LHCN-M2 (cell line): ENCODE measurements around the gene GABRB1. TPM values are rescaled to one million over a fixed set of nuclear protein-coding genes. Genes with fewer than 3 reads are reported as not detected.

Source experiments
- DNase-seq: peaks from one replicate; pipeline ENCODE4 v3.0.0-alpha.2; 2012; ENCODE audit warnings: low read depth
- polyA plus RNA-seq: library from polyadenylated mRNA; unstranded; fragments of >200 nt; gene quantifications from one replicate; pipeline ENCODE4 v1.2.1, GENCODE V29; 2012; ENCODE audit warnings: missing spikeins
- total RNA-seq: library from RNA; depleted of rRNA; stranded (reverse); fragments of >200 nt; gene quantifications from 2 replicates; pipeline ENCODE4 v1.2.3, GENCODE V29; 2014; rRNA removed

The GABRB1 gene
- not detected in 2 replicates for total RNA-seq
- polyA plus RNA-seq, result not detected

GRCh38 chr4:47031011-47031678, at the start of gene GABRB1:
TSS of gene GABRB1 (plus strand) at chr4:47031567.
- peak; percentile 19 for DNase-seq

DNA sequence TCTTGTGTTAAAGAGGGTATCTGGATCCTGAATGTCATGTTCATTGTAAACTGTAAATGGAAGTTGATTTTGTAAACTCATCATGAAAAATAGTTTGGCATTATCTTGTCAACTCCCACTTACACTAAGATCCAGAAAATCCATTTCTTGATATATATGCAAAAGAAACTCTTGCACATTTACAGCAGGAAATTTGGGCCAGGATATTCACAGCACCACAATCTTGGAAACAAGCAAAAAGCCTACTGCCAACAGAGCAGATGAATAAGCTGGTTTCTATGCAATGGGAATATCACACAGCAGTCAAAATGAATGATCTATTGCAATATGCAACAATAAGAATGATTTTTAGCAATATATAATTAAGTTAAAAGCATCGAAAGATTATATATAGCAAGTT, 46.6 kb upstream of the GABRB1 start:
- DNase-seq, result no peak

GRCh38 chr4:46986922-46987638, 44.3 kb upstream of the GABRB1 start:
- no peak for DNase-seq

DNA sequence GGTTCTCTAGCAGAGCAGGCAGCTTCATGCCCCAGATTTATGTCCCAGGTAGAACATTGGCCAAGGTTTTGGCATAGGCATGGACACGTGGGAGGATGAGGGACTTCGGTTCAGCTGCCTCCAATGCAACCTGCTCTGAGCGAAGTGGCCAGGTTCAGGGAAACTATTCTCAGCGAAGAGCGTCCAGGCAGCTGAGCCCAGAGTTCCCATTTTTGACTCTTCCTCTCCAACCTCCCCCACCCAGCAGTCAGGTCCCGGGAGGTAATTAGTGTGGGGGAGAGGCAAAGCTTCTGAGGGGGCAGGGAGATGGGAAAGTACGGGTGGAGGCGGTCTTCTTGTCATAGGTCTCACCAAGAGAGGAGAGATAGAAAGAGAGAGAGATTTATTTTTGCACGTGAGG, 39.0 kb upstream of the GABRB1 start:
- DNase-seq, result no peak

DNA sequence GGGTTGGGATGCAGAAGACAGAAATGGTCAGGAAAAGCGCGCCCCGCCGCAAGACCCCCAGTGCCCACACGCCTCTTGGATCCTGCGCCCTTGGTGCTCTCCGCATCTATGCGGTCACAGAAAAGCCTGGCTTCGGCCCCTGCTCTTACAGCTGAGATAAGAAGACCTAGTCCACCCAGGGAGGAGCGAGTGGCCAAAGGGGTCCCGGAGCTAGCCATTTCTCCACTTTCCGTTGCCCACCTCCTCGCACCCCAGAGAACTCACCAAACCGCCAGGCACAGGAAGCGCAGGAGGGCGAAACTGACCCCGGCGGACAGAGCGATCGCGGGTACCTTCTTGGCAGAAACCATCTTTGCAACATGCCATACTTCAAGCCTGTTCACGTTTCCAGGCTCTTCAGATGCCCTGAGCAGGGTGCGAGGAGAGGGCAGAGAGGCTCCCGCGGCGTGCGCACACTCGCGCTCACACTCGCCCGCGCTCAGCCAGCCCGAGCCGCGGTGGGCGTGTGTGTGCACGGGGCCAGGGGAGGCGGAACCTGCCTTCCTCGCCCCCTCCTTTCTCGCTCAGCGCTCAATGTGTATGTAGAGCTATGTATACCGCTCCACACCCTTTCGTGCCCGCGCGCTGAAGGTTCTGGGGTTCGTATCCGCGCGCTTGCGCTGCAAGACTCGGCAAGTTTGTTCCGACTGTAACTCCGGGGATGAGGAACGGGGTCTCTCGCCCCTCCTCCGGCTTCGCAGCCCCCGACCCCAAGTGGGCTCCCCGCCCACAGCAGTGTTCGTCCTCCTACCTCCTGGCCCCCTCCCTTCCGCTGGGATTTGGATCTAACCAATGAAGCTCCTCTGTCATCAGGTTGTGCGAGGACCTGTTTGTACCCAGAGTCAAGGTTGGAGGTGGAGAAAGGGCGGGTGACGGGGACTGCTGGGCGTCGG, 38.0 kb upstream of the GABRB1 start, which contains the start of gene GABRA4:
TSS of gene GABRA4 (minus strand) at position 507 of the 932 bp plus-strand sequence. CDS start at position 350, 157 bp downstream.
- no peak for DNase-seq

GRCh38 chr4:46994007-46994405, 37.4 kb upstream of the GABRB1 start:
- DNase-seq, result no peak

GRCh38 chr4:46999566-46999965, 31.8 kb upstream of the GABRB1 start:
- no peak for DNase-seq

DNA sequence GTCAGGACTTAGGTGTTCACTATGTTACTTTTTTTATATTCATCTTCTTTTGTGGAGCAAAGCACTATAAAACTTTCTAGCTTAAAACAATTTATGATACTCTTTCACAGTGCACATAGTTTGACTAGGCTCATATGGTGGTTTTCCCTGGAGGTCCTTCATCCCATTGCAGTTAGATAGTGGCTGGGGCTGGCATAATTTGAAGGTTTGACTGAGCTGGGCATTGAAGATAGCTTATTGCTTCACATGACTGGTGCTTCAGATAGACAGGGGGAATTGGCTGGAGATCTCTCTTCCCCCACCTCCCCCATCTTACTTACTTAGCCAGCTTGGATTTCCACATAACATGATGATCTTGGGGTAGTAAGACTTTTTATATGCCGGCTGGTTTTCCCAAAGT, 31.0 kb upstream of the GABRB1 start:
- no peak for DNase-seq

DNA sequence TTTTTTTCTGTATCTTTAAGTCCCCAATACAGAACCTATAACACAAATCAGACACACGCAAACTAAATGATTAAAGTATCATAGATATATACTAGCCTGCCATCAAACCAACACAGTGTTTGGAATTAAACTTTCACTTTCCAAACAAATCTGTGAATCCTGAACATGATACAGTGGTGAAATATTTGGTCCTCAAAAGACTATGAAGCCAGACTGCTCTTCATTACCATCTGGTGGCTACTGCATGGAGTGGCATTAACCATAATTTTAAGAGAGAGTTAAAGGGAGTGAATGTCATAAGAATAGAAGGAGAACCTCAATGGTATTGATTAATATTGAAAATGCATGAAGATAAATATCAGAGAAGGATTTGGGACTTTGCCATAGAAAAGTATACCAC, 28.8 kb upstream of the GABRB1 start:
- peak; percentile 32 for DNase-seq

- DNase-seq, result no peak
Measured at GRCh38 chr4:47010347-47010911, 20.9 kb upstream of the GABRB1 start.

GRCh38 chr4:47010912-47011446, 20.4 kb upstream of the GABRB1 start:
- no peak for DNase-seq

GRCh38 chr4:47012676-47013075, 18.7 kb upstream of the GABRB1 start:
- DNase-seq, result no peak

- no peak for DNase-seq
Measured at GRCh38 chr4:47013373-47013772, 18.0 kb upstream of the GABRB1 start.

DNA sequence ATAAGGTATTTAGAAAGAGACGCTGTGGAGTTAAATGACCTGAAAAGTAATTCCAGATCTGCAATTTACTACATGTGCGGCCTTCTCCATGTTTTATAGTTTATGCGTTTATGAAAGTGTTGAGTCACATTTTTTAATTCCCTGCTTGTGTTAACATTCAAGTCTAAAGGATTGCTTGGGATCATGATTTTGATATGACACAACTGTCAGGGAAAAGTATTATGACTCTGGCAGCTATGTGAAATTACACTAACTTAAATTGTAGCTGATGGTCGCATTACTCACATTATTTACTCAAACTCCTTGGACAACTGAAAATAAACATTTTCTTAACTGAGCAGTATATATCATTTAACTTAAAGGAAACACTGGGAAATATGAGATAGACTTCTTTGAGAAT, 14.3 kb upstream of the GABRB1 start:
- no peak for DNase-seq

GRCh38 chr4:47017494-47017893, 13.9 kb upstream of the GABRB1 start:
- DNase-seq, result peak; percentile 45

DNA sequence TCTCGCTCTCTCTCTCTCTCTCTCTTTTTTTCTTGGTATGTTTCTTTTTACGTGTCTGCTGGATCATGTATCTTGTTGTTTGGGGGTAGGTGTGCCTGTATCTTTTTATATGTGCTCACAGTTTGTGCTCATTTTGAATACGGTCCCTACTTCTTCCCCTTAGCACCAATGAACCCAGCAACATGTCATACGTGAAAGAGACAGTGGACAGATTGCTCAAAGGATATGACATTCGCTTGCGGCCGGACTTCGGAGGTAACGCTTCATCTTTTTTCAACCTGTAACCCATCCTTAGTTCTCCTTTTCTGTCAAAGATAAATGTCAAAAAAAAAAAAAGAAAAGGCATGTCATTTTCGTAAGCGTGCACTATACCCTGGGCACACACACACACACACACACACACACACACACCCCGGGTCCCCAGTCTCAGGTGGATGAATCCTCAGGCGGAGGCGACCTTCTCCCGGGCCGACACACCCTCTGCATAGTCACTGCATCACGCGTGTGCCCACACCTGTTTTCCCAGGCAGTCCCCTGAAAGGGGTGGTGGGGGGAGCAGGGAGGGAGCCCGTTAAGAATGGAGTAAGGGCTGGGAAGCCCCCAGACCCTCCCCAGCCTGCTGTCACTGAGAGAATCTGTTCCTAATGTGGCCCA, 511 bp downstream of the GABRB1 start:
- DNase-seq, result no peak

- peak; percentile 43 for DNase-seq
Measured at GRCh38 chr4:47032405-47033106, 1.2 kb downstream of the GABRB1 start.

DNA sequence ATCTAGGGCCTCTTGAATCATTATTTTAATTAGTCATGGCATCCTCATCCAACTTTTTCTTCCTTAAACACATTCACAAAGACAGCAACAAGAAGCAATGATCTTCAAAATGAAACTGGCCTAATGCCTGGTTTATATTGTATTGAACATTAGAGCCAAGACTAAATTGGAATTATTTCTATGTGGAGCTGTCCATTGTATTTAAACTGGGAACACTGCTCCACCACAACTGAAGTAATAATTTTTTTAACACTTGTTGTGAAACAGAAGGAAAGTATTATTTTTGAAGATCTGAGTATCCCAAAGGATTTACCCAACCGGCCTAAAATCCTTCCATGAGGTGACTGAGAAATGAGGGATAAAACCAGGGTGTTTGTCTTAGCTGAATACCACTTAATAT, 6.9 kb downstream of the GABRB1 start:
- DNase-seq, result no peak

- DNase-seq, result no peak
Measured at GRCh38 chr4:47040828-47041227, 9.5 kb downstream of the GABRB1 start.

- no peak for DNase-seq
Measured at GRCh38 chr4:47043821-47044220, 12.5 kb downstream of the GABRB1 start.
